HepG2 (cell line): ENCODE data around the gene TSACC. TPM values are rescaled to one million over a fixed set of nuclear protein-coding genes. Genes with fewer than 3 reads are reported as not detected.

Experiments
- ATAC-seq: fragments of 200-7000 bp; cut with Tn5 transposase; 3 replicates; pipeline ENCODE4 v1.9.1; 2020; ENCODE audit warnings: mild to moderate bottlenecking, moderate library complexity
- BruUV-seq: library from RNA; stranded (reverse); fragments of 400-500 nt; replicated peaks from 2 replicates; lab custom pipeline; 2021; lab: Mats Ljungman, UMichigan
- CTCF ChIA-PET: fragments of 300-600 bp; formaldehyde crosslinking; extraction: SDS; loops from one replicate; lab custom pipeline; 2021; ENCODE audit warnings: low total read pairs, inconsistent platforms, low intra/inter-chr PET ratio; lab: Yijun Ruan, JAX
- POLR2A ChIA-PET: fragments of 350-600 bp; sonication (Branson Sonifier 250); formaldehyde crosslinking; loops from one replicate; lab custom pipeline; 2020; ENCODE audit warnings: antibody characterized with exemption, inconsistent platforms; lab: Yijun Ruan, JAX
- DNase-seq: peaks from one replicate; pipeline ENCODE4 v3.0.0-alpha.2; 2015; ENCODE audit warnings: low spot score
- FAIRE-seq: peaks from 3 replicates; lab custom pipeline; 2011; peaks lifted over from hg19 to GRCh38; lab: Jason Lieb, UNC
- H2AFZ ChIP-seq: one replicate; pipeline ENCODE4 v1.6.1; 2011; ENCODE audit warnings: low read length, inconsistent platforms
- H3K27ac ChIP-seq: fragments of 300-600 bp; 3 replicates; pipeline ENCODE4 v1.8.0; 2011; ENCODE audit warnings: mixed run types, mild to moderate bottlenecking, mixed read lengths, low read length, inconsistent platforms; ENCODE audit not compliant: insufficient read depth; ENCODE audit errors: extremely low read length
- H3K27me3 ChIP-seq, 2 experiments: fragments of 200-600 bp in 1 of 2; 2 replicates in 1 of 2; 3 replicates in 1 of 2; pipeline versions ENCODE4 v1.6.0 to v1.8.0; 2011; ENCODE audit warnings: low read length in 2 of 2, mild to moderate bottlenecking in 2 of 2, moderate library complexity in 2 of 2, inconsistent platforms in 1 of 2; ENCODE audit not compliant: insufficient read depth in 2 of 2, control insufficient read depth in 1 of 2
- H3K36me3 ChIP-seq, 2 experiments: fragments of 200-600 bp in 1 of 2; replicated peaks in 1 of 2; 2 replicates in 1 of 2; 3 replicates in 1 of 2; pipeline versions ENCODE4 v1.5.1 to v1.8.0; 2011; ENCODE audit warnings: low read length in 2 of 2, inconsistent platforms in 1 of 2; ENCODE audit not compliant: insufficient read depth in 2 of 2, control insufficient read depth in 1 of 2
- H3K4me1 ChIP-seq: 2 replicates; pipeline ENCODE4 v1.5.1; 2012; ENCODE audit warnings: low read length, inconsistent platforms; ENCODE audit not compliant: insufficient read depth
- H3K4me2 ChIP-seq: 2 replicates; pipeline ENCODE4 v1.6.0; 2011; ENCODE audit warnings: low read depth, low read length, inconsistent platforms
- H3K4me3 ChIP-seq, 3 experiments: fragments of 200-600 bp in 1 of 3; sonication (generic), shearing (Covaris generic) in 1 of 3; replicated peaks in 1 of 3; 2 replicates each; pipeline ENCODE4 v1.5.1; 2011 to 2016; ENCODE audit warnings: low read length in 3 of 3, inconsistent platforms in 2 of 3, low read depth in 2 of 3, mild to moderate bottlenecking in 2 of 3, control low read depth in 1 of 3, mixed read lengths in 1 of 3; ENCODE audit not compliant: insufficient read depth in 1 of 3
- H3K79me2 ChIP-seq: one replicate; pipeline ENCODE4 v1.6.1; 2011; ENCODE audit warnings: low read length, inconsistent platforms; ENCODE audit not compliant: insufficient read depth
- H3K9ac ChIP-seq: 2 replicates; pipeline ENCODE4 v1.6.0; 2011; ENCODE audit warnings: mild to moderate bottlenecking, low read depth, low read length, inconsistent platforms; ENCODE audit not compliant: insufficient read depth
- H3K9me3 ChIP-seq: 2 replicates; pipeline ENCODE4 v1.5.1; 2012; ENCODE audit warnings: mild to moderate bottlenecking, low read length
- H4K20me1 ChIP-seq: 2 replicates; pipeline ENCODE4 v1.6.0; 2011; ENCODE audit warnings: inconsistent platforms, mild to moderate bottlenecking, low read length, moderate library complexity; ENCODE audit not compliant: insufficient read depth
- CAMTA2 ChIP-seq: sonication (generic); formaldehyde crosslinking; IDR thresholded peaks from 2 replicates; pipeline ENCODE4 v1.4.0; 2020; ENCODE audit warnings: mild to moderate bottlenecking, missing genetic modification reagents, borderline replicate concordance
- CEBPG ChIP-seq: IDR thresholded peaks from 2 replicates; pipeline ENCODE4 v1.6.1; 2016
- FOSL2 ChIP-seq: sonication (generic); formaldehyde crosslinking; IDR thresholded peaks from 2 replicates; pipeline ENCODE4 v1.4.0; 2020; ENCODE audit warnings: missing genetic modification reagents
- HNRNPLL ChIP-seq: fragments of 200-400 bp; formaldehyde crosslinking; IDR thresholded peaks from 2 replicates; pipeline ENCODE4 v1.6.1; 2017; ENCODE audit warnings: mild to moderate bottlenecking, low read depth, low read length; ENCODE audit not compliant: poor library complexity, severe bottlenecking
- IRF2 ChIP-seq: IDR thresholded peaks from 2 replicates; pipeline ENCODE4 v1.6.1; 2018; ENCODE audit warnings: missing genetic modification reagents, missing compliant biosample characterization
- KDM2A ChIP-seq: sonication (generic); formaldehyde crosslinking; IDR thresholded peaks from 2 replicates; pipeline ENCODE4 v1.4.0; 2020; ENCODE audit warnings: low read depth, missing genetic modification reagents, borderline replicate concordance
- KDM4B ChIP-seq: sonication (generic); formaldehyde crosslinking; IDR thresholded peaks from 2 replicates; pipeline ENCODE4 v1.4.0; 2020; ENCODE audit warnings: missing genetic modification reagents
- KLF6 ChIP-seq: IDR thresholded peaks from 2 replicates; pipeline ENCODE4 v1.8.0; 2016; ENCODE audit warnings: missing biosample characterization, missing genetic modification reagents
- NFKB2 ChIP-seq: sonication (generic); formaldehyde crosslinking; IDR thresholded peaks from 2 replicates; pipeline ENCODE4 v1.4.0; 2020; ENCODE audit warnings: missing genetic modification reagents, borderline replicate concordance
- PCBP2 ChIP-seq: fragments of 200-400 bp; formaldehyde crosslinking; optimal IDR thresholded peaks from 2 replicates; pipeline ENCODE3; 2018; ENCODE audit warnings: low read length, low read depth; ENCODE audit not compliant: poor library complexity, severe bottlenecking
- RFX1 ChIP-seq: fragments of 450-650 bp; IDR thresholded peaks from 2 replicates; pipeline ENCODE4 v1.6.1; 2017
- RFXAP ChIP-seq: sonication (generic); formaldehyde crosslinking; IDR thresholded peaks from 2 replicates; pipeline ENCODE4 v1.4.0; 2020; ENCODE audit warnings: missing genetic modification reagents, borderline replicate concordance
- ZNF24 ChIP-seq: fragments of 450-650 bp; IDR thresholded peaks from 2 replicates; pipeline ENCODE4 v1.6.1; 2017; ENCODE audit warnings: antibody characterized with exemption, mild to moderate bottlenecking
- ZNF441 ChIP-seq: sonication (generic); formaldehyde crosslinking; IDR thresholded peaks from 2 replicates; pipeline ENCODE4 v1.7.0; 2021; ENCODE audit warnings: missing genetic modification reagents, borderline replicate concordance
- ZSCAN9 ChIP-seq: IDR thresholded peaks from 2 replicates; pipeline ENCODE4 v1.6.1; 2016; ENCODE audit warnings: borderline replicate concordance
- WGBS: methylation state at CpG from one replicate; pipeline ENCODE4 v1.1.6; 2017; ENCODE audit warnings: low lambda C conversion rate; 5-methylcytosine and 5-hydroxymethylcytosine counted together
- in situ Hi-C: cut with HindIII; loops from 2 replicates; pipeline ENCODE4 v1.10.0; 2017; ENCODE audit warnings: low pct_unique_long_range_greater_than_20kb; ENCODE audit not compliant: extremely low pct_ligation_motif_present
- intact Hi-C: fragments of 100-400 bp; cut with micrococcal nuclease; formaldehyde crosslinking; loops from one replicate; pipeline ENCODE4 v1.10.0; 2022; ENCODE audit not compliant: unreplicated experiment
- polyA plus RNA-seq, 8 experiments: library from polyadenylated mRNA; depleted of rRNA in 3 of 8; stranded (reverse) in 7 of 8; unstranded in 1 of 8; fragments of >200 nt; fragmentation: Illumina TruSeq in 4 of 8; extraction: Trizol in 4 of 8; gene quantifications; 2 replicates each; pipeline versions ENCODE4 v1.2.1 to v1.2.3, GENCODE V29; 2011 to 2016; ENCODE audit warnings: low read depth in 4 of 8, missing spikeins in 1 of 8, mixed read lengths in 1 of 8; ENCODE audit not compliant: insufficient read depth in 1 of 8
- total RNA-seq, 5 experiments: library from RNA; depleted of rRNA; stranded (reverse); fragments of >200 nt; fragmentation: Illumina TruSeq; extraction: Trizol; gene quantifications; 2 replicates each; pipeline ENCODE4 v1.2.3, GENCODE V29; 2016; ENCODE audit warnings: low read depth in 1 of 5
- TF ChIP-seq, protein P1 (sequence below): IDR thresholded peaks from 2 replicates; pipeline ENCODE4 v1.6.1; 2016; ENCODE audit warnings: low read depth, missing genetic modification reagents, missing compliant biosample characterization
- TF ChIP-seq, protein P2 (sequence below): sonication (generic); formaldehyde crosslinking; IDR thresholded peaks from 2 replicates; pipeline ENCODE4 v1.4.0; 2020; ENCODE audit warnings: missing genetic modification reagents

The TSACC gene
- total and polyA plus RNA-seq, 2 of the 13 experiments (the other 11 are each of a cell fraction or from before 2014, with no cell fraction given) = 1.5 to 2.6 TPM

DNA sequence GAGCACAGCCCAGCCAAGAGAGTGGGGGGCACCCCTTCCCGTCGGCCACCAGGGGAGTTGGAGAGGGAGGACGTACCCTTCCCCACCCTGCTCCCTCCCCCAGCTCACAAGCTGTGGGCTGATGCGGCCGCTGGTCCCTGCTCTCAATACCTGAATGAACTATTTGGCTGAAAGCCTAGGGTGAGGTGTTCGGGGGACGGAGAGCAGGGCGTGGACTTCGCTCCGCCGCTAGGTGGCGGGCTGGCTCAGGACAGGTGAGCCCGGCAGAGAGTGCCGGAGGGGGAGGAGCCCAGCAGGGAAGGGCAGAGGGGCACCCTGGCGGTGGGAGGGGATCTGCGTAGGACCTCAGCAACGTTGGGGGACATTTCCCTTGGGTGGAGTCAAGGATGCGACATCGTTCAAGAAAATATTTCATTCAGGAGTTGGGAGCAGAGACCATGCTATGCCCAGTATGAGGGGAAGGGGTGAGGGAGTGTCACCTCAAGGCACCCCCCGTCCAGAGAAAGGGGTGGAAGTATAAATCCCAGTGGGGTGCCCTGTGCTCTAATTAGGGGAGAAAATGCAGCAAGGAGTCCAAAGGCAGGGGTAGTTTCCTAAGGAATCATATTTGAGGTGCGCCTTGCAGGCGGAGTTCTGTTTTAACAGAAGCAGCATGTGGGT, 18.7 kb downstream of the TSACC start:
- Histone ChIP-seq H3K4me2 (peak overlapping the region; percentile 52), H3K4me3 (peak overlapping the region in 2 of 3 experiments; percentile 13 to 47; a peak in 2 of 6 replicates), H3K36me3 (no peaks in the 10 kb centered on the region), H3K9ac (no peak overlapping the region), H2AFZ (no peak overlapping the region), H3K9me3 (no peaks in the 10 kb centered on the region), H3K4me1 (peaks cover 44% of the 10 kb centered on the region), H3K27me3 (no peaks in the 10 kb centered on the region), H3K27ac (no peak overlapping the region), H3K79me2 (no peaks in the 10 kb centered on the region), H4K20me1 (no peaks in the 10 kb centered on the region)
- POLR2A ChIA-PET = no interaction called here
- 12% methylated on average over 21 of the region's 22 CpGs for WGBS
- peak; percentile 86 for FAIRE-seq
- BruUV-seq = no TSS peak
- ATAC-seq = peak; percentile 98
- intact Hi-C loops = loop anchor here (1.0 kb wide), 2 partner anchors 26 to 87 kb away; no protein-coding TSS in a partner anchor
- DNase-seq = peak; percentile 73
- CTCF ChIA-PET = interaction anchor here (0.9 to 3.1 kb wide), 5 partner anchors 13 to 88 kb away, joined by 3 to 26 read pairs (median 9); partner anchors contain the start of gene RHBG
- in situ Hi-C loops = loop anchor here (10.0 kb wide), 1 partner anchor 88 kb away; no protein-coding TSS in a partner anchor
- TF ChIP-seq ZSCAN9 (0 out of 2 replicates have a peak, but pooled peaks have one; percentile 52), RFXAP (peak; percentile 25; the same call in 1 of the 2 replicates), PCBP2 (no peak), KLF6 (CRISPR knock-in tag) (0 out of 2 replicates have a peak, but pooled peaks have one; percentile 48), CEBPG (CRISPR knock-in tag) (peak; percentile 50; the same call in 1 of the 2 replicates), KDM4B (CRISPR knock-in tag) (0 out of 2 replicates have a peak, but pooled peaks have one; percentile 44), ZNF441 (CRISPR knock-in tag) (no peak), KDM2A (CRISPR knock-in tag) (peak; percentile 89), FOSL2 (CRISPR knock-in tag) (peak; percentile 42), ZNF24 (peak; percentile 61; the same call in 1 of the 2 replicates), HNRNPLL (peak; percentile 54), CAMTA2 (CRISPR knock-in tag) (no peak), NFKB2 (peak; percentile 45; the same call in 1 of the 2 replicates), IRF2 (CRISPR knock-in tag) (peak; percentile 84; the same call in 1 of the 2 replicates), RFX1 (no peak)
- TF ChIP-seq, protein P1, sequence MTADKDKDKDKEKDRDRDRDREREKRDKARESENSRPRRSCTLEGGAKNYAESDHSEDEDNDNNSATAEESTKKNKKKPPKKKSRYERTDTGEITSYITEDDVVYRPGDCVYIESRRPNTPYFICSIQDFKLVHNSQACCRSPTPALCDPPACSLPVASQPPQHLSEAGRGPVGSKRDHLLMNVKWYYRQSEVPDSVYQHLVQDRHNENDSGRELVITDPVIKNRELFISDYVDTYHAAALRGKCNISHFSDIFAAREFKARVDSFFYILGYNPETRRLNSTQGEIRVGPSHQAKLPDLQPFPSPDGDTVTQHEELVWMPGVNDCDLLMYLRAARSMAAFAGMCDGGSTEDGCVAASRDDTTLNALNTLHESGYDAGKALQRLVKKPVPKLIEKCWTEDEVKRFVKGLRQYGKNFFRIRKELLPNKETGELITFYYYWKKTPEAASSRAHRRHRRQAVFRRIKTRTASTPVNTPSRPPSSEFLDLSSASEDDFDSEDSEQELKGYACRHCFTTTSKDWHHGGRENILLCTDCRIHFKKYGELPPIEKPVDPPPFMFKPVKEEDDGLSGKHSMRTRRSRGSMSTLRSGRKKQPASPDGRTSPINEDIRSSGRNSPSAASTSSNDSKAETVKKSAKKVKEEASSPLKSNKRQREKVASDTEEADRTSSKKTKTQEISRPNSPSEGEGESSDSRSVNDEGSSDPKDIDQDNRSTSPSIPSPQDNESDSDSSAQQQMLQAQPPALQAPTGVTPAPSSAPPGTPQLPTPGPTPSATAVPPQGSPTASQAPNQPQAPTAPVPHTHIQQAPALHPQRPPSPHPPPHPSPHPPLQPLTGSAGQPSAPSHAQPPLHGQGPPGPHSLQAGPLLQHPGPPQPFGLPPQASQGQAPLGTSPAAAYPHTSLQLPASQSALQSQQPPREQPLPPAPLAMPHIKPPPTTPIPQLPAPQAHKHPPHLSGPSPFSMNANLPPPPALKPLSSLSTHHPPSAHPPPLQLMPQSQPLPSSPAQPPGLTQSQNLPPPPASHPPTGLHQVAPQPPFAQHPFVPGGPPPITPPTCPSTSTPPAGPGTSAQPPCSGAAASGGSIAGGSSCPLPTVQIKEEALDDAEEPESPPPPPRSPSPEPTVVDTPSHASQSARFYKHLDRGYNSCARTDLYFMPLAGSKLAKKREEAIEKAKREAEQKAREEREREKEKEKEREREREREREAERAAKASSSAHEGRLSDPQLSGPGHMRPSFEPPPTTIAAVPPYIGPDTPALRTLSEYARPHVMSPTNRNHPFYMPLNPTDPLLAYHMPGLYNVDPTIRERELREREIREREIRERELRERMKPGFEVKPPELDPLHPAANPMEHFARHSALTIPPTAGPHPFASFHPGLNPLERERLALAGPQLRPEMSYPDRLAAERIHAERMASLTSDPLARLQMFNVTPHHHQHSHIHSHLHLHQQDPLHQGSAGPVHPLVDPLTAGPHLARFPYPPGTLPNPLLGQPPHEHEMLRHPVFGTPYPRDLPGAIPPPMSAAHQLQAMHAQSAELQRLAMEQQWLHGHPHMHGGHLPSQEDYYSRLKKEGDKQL (CRISPR knock-in tag) = no peak
- TF ChIP-seq, protein P2, sequence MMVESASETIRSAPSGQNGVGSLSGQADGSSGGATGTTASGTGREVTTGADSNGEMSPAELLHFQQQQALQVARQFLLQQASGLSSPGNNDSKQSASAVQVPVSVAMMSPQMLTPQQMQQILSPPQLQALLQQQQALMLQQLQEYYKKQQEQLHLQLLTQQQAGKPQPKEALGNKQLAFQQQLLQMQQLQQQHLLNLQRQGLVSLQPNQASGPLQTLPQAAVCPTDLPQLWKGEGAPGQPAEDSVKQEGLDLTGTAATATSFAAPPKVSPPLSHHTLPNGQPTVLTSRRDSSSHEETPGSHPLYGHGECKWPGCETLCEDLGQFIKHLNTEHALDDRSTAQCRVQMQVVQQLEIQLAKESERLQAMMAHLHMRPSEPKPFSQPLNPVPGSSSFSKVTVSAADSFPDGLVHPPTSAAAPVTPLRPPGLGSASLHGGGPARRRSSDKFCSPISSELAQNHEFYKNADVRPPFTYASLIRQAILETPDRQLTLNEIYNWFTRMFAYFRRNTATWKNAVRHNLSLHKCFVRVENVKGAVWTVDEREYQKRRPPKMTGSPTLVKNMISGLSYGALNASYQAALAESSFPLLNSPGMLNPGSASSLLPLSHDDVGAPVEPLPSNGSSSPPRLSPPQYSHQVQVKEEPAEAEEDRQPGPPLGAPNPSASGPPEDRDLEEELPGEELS = 0 out of 2 replicates have a peak, but pooled peaks have one; percentile 16
